CD4-positive, alpha-beta T cell treated with Interferon gamma for 1 hour (primary cell): Measurements from ENCODE around the gene CTDSPL.
A peak's percentile ranks its signal among the peaks of the same experiment; 100 is the strongest.

Experiments used
- DNase-seq: peaks from one replicate; pipeline ENCODE4 v3.0.0-alpha.2; 2020

CTDSPL gene

GRCh38 chr3:37991109-37991508 lies 129.4 kb downstream of the CTDSPL start:
- DNase-seq: no peak

- DNase-seq: no peak
These were observed 130.1 kb downstream of the CTDSPL start for GRCh38 chr3:37991823-37992222.

DNA sequence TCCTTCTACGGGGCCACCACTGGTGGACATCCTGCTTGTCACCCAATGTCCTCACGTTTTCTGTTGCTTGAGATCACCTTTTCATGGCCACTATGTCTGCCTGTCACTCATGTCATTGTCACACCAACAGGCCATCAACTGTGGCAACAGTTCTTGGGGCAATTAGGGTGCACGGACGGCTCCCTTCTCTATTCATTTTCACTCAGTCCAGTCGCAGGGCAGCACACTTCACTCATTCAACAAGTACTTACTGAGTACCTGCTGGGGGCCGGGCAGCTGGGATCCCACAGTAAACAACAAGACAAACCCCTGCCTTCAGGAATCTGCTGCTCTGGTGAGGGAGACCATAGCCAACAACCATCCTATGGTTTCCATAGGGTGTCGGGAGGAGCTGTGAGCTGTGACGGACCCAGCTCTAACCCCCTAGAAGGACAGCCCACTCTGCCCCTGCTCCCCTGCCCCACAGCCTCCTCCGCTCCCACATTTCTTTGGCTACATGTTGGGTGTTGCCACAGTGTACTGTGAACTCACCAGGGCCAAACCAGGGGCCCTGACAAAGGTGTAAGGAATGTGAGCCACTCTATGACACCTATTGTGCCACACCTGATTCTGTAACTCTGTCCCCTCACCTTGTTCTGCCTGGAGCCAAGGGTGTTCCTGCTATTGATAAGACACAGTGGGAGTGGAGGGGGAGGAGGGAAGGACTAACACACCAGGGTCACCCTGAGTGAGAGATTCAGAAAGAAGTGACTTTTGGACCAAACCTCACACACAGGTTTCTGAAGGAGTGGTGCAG lies 130.8 kb downstream of the CTDSPL start:
- DNase-seq: no peak

GRCh38 chr3:37993067-37993455 lies 131.4 kb downstream of the CTDSPL start:
- DNase-seq: no peak

DNA sequence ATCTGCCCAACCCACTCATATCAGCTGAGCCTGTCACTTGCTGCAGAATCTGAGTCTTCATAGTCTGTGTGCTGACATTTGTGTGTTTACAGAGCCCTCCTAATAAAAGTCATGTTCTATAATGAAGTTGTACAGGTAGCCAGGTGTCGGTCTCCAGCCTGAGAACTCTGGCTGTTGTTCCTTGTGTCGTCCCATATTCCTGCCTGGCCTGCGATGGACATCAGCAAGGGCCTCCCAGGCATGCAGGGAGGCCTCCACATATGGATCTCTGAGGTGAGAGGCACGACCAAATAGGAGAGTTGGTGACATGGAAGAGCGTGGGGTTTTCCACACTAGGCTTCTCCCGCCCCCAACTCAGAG lies 131.8 kb downstream of the CTDSPL start:
- no peak for DNase-seq

- peak; percentile 54 for DNase-seq
These were observed 132.3 kb downstream of the CTDSPL start for GRCh38 chr3:37993820-37994638.

DNA sequence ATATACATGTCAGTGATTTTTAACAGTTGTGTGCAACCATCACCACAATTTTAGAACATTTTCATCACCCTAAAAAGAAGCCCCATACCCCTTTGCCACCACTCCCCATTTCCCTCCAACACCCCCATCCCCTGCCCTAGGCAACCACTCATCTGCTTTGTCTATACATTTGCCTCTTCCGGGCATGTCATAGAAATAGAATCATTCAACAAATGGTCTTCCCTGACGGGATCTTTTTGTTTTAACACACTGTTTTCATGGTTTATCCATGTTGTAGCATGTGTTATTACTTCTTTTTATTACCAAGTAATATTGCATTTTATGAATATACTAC lies 132.9 kb downstream of the CTDSPL start:
- no peak for DNase-seq

DNA sequence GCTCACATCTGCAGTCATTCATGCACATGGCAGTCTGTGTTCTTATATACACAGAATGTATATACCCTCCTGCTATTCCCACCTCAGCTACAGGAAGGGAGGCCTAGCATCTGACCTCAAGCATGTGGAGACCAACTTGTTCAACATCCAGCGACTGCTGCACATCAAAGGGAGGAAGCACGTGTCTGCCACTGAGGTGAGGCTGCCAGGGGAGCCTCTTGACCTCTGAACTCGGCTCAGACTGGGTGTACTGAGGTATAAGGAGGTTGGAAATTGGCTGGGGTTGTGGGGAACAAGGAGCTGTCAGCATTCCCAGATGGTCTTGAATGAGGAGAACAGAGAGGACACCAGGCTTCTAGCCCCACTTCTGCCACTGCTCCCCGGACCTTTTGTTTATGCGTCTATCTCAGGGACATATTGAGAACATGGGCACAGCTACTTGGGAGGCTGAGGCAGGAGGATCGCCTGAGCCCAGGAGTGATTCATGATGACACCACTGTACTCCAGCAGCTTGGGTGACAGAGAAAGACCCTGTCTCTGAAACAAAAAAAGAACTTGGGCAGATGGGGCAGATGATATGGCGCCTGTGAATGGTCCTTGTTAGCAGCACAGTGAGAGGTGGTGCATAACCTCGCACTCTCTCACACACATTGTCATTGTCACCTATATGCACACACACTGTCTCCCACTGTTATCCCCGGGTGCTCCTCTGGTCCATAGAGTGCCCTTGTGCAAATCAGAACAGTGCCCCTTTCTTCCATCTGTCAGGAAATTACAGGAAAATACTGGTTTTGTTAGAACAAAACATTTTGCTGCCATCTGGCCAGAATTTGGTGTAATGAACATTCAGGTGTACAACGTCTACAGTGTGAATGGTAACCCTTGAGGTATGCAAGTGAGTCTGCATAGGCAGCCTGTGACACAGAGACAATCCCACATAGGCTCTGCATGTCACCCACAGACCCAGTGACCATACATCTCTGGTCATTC lies 134.3 kb downstream of the CTDSPL start:
- no peak for DNase-seq

DNA sequence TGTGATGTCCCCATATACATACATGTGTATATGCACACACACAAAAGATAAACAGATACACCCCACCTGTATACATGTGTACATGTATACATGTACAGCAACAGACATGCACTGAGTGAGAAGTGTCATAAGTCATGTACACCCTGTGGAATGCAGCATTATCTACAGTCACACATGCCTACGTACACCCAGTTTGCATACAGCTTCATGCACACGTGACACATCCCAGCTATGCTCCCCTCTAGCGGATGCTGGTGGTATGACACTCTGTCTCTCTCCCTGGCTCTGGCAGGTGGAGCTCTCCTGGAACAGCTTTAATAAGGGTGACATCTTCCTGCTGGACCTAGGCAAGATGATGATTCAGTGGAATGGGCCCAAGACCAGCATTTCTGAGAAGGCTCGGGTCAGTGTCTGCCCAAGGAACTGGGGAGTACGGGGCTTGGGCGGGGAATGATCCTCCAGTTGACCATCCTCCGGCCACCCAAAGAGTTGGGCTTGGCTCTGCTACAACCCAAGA lies 135.2 kb downstream of the CTDSPL start:
- peak; percentile 80 for DNase-seq

GRCh38 chr3:37997342-37997741 lies 135.7 kb downstream of the CTDSPL start:
- DNase-seq: no peak

- DNase-seq: no peak
These were observed 136.2 kb downstream of the CTDSPL start for GRCh38 chr3:37997791-37998370.

DNA sequence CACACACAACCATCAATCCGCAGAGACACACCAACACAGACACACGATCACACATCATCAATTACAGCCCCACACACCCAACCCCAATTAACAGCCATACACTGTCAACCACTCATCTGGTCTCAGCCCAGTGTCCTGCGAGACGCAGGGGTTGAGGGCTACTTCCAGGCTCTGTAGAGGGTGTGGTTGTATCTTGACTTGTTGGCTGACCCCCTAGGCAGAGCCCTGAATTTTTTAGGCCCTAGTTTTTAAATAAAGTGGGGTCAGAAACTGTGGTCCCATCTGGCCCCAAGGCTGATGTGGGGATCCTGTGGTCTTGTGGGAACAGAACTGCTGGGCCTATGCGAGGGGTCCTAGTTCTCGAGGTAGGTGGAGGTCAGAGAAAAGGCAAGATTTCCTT lies 138.2 kb downstream of the CTDSPL start:
- no peak for DNase-seq

DNA sequence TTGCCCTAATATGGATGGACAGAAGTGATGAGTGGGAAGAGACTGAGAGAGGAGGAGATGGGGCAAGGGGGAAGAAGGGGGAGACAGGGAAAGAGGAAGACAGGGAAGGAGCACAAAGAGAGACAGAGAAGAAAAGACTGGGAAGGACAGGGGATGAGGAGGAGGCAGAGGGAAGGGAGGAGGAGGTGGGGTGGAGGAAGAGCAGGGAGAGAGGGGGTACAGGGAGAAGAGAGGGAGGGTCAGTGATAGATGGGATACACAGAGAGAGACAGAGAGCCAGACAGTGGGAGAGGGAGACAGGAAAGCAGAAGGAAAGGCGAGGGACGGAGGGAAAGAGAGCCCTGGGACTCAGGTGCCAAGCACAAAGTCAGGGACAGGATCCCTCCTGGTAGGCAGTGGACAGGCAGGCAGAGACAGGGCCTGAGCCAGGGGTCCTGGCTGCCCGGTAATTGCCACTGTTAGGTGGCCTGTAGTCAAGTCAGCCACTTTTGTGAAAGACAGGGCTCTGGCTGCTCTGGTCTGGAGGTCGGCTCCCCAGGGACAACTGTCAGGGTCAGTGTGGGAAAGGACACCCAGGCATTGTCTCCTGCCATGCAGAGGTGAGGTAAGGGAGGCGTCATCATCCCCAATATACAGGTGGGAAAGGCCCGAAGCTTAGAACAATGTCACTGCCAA lies 138.7 kb downstream of the CTDSPL start:
- DNase-seq: no peak

DNA sequence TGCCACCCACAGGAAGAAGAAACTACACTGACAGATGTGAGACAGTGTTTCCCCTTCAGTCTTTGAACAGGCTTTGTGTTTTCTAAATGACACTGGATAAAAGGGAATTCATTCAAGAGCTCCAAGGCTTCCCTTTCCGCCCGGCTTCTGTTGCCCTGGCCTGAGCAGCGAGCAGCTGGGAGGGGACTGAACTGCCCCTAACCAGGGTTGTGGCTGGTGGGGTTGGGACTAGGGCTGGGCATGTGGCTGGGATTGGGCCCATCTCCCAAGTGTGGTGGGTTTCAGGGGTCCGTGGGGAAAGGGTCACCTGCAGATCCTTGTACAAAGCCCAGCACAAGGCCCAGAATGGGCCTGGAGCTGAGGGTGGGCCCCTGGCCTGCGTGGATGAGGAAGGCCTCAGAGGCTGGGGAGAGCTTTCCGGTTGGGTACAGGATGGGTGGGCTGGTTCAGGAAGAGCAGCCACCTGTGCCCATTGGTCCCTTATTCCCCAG lies 139.3 kb downstream of the CTDSPL start:
- no peak for DNase-seq

DNA sequence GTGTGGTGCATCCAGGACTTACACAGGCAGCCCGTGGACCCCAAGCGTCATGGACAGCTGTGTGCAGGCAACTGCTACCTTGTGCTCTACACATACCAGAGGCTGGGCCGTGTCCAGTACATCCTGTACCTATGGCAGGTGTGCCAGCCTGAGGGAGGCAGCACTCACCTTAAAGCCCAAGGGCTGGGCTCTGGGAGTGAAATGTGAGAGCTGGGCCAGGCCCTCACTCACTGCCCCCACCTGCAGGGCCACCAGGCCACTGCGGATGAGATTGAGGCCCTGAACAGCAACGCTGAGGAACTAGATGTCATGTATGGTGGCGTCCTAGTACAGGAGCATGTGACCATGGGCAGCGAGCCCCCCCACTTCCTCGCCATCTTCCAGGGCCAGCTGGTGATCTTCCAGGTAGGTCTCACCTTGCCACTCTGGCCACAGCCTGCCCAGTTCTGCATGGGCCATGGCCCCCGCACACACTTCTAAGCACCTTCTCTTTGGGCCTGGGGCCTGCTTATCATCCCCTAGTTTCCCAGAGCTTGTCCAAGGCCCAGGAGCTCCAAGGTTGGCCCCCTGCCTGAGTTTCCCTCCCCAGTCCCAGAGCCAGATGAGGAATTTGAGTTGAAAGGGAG lies 139.9 kb downstream of the CTDSPL start:
- no peak for DNase-seq

- DNase-seq: no peak
These were observed 140.7 kb downstream of the CTDSPL start for GRCh38 chr3:38002291-38002876.

DNA sequence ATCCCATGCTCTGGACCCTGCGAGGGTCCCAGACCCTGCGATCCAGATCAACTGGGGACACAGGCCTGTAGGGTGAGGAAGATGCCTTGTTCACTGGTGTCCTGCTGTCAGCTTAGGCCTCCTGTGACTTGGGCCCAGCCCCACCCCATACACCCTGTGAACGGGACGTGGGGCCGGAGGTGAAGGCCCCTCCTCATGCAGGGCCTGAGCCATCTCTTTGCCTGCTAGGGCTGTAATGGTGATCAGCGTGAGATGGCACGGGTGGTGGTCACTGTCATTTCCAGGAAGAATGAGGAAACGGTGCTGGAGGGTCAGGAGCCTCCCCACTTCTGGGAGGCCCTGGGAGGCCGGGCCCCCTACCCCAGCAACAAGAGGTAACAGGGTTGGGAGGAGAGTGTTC lies 141.3 kb downstream of the CTDSPL start:
- DNase-seq: no peak

GRCh38 chr3:38003371-38003816 lies 141.7 kb downstream of the CTDSPL start:
- DNase-seq: peak; percentile 34

DNA sequence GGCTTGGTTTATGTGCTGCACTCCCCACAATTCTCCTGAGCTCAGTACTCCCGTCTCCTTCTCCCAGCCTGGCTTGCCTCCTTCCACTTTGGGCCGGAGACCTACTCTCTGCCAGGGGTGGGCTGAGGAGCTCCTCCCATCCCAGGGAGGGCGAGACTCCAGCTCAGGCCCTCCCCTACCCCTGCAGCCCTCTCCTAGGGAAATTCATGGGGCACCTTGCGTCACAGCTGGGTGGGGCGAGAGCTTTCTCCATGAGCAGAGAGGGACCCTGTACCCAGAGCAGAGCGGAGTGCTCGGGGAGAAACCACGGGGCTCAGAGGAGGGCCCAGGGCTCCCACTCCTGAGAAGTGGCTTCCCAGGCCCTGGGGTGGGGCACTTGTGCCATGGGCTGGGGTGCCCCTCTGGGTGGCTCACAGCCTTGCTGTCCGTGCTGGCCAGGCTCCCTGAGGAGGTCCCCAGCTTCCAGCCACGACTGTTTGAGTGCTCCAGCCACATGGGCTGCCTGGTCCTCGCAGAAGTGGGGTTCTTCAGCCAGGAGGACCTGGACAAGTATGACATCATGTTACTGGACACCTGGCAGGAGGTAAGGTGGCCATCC lies 142.2 kb downstream of the CTDSPL start:
- DNase-seq: no peak

DNA sequence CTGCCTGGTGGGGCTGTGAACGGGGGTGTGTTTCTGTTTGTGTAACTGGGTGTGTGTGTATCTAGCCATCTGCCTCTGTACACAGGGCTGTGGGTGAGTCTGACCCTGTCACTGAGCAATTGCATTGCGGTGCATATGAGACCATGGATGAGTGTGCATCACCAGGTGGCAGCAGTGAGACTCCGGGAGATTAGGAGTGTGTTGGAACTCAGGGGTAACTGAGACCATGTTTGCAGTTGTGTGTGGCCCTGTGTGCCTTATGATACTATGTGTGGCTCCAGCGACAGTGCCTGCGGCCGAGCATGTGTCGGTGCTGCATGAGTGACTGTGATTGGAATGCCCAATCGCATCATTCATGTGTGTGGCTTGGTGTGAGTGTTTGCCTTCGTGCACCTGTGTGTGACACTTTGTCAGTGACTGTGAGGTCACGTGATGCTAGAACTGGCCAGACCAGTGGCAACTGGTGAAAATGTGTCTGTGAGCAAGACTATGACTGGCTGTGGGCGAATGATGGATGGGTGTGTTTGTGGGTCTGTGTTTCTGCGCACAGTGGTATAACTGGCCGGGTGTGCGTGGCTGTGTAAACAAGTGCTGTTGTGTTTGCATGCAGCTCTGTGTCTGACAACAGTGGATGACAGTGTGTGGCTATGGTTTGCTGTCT lies 142.9 kb downstream of the CTDSPL start:
- DNase-seq: peak; percentile 54
